Measurements from ENCODE around the gene STK24. TPM values are rescaled to one million over a fixed set of nuclear protein-coding genes. Genes with fewer than 3 reads are reported as not detected.
A peak's percentile ranks its signal among the peaks of the same experiment; 100 is the strongest.

STK24 gene
- total and polyA plus RNA-seq, 10 of the 15 experiments (the other 5 are each of a cell fraction or from before 2014, with no cell fraction given), result 7.5 to 115 (median 52.9) TPM

GRCh38 chr13:98480915-98481877 is 95.7 kb downstream of the STK24 start:
- H3K4me1 ChIP-seq (ENCODE audit: control insufficient read depth, insufficient read depth, low read length), result peaks cover 77% of the 10 kb centered on the region
- H3K79me2 ChIP-seq (ENCODE audit: control insufficient read depth, insufficient read depth, low read length), result peaks cover 64% of the 10 kb centered on the region
- H3K4me2 ChIP-seq (ENCODE audit: control insufficient read depth, insufficient read depth), result peak overlapping the region; percentile 11; the same call in 1 of the 2 replicates
- in situ Hi-C loops (cut with MboI) (no loop called here), intact Hi-C loops (cut with micrococcal nuclease; ENCODE audit: unreplicated experiment) (no loop called here)
- peak; percentile 13 for ATAC-seq
- BruUV-seq (replicated peaks), result no TSS peak
- H3K9me3 ChIP-seq (replicated peaks; ENCODE audit: control insufficient read depth, insufficient read depth, low read length), result no peaks in the 10 kb centered on the region
- WGBS (ENCODE audit: insufficient coverage, insufficient replicate concordance, low lambda C conversion rate, missing lambda C conversion rate), result 41% methylated on average over 15 of the region's 15 CpGs
- ChIA-PET POLR2A (interaction anchor here (1.1 to 2.2 kb wide), 3 partner anchors 9 to 35 kb away, joined by 4 to 7 read pairs (median 5); no protein-coding TSS in a partner anchor), SMC1A (ENCODE audit: uncharacterized antibody, unreplicated experiment) (interaction anchor here (0.9 to 7.2 kb wide), 9 partner anchors 19 to 172 kb away, joined by 3 to 39 read pairs (median 9); no protein-coding TSS in a partner anchor), CTCF (interaction anchor here (0.8 to 4.8 kb wide), 8 partner anchors 23 to 192 kb away, joined by 3 to 56 read pairs (median 4); no protein-coding TSS in a partner anchor), RAD21 (ENCODE audit: unreplicated experiment) (interaction anchor here (0.9 to 6.0 kb wide), 9 partner anchors 20 to 192 kb away, joined by 3 to 40 read pairs (median 4); no protein-coding TSS in a partner anchor)
- DNase-seq (ENCODE audit: low read depth, low spot score), result no peak
- peak overlapping the region; percentile 54 for H3K27ac ChIP-seq (ENCODE audit: control insufficient read depth, insufficient read depth)
- H3K27me3 ChIP-seq (replicated peaks in 1 of 2; ENCODE audit: control insufficient read depth in 2 of 2, insufficient read depth in 2 of 2, low read length in 1 of 2), result no peaks in the 10 kb centered on the region
- H3K4me3 ChIP-seq, result no peak overlapping the region
- peak; percentile 85 for TF ChIP-seq PKNOX1 (IDR thresholded peaks at IDR 0.05)
- no peak for TF ChIP-seq SIN3A (IDR thresholded peaks at IDR 0.05; ENCODE audit: low read depth, low read length)
- no peak for TF ChIP-seq RAD21 (IDR thresholded peaks at IDR 0.05; ENCODE audit: insufficient read depth, low read depth, low read length)
- TF ChIP-seq CREM (IDR thresholded peaks at IDR 0.05; ENCODE audit: low read depth), result peak; percentile 64
- TF ChIP-seq CBFB (IDR thresholded peaks at IDR 0.05; ENCODE audit: low read depth), result 0 out of 2 replicates have a peak, but pooled peaks have one; percentile 27
- peak in 1 of 2 experiments; percentile 30; a peak in 1 of 4 replicates for TF ChIP-seq IKZF2 (IDR thresholded peaks at IDR 0.05)
- no peak for TF ChIP-seq PBX3 (IDR thresholded peaks at IDR 0.05; ENCODE audit: insufficient replicate concordance, low read depth, low read length)
- TF ChIP-seq NFIC (IDR thresholded peaks at IDR 0.05; ENCODE audit: low read depth, low read length), result peak; percentile 52
- TF ChIP-seq ATF2 (IDR thresholded peaks at IDR 0.05; ENCODE audit: low read length), result peak; percentile 52
- 0 out of 2 replicates have a peak, but pooled peaks have one; percentile 18 for TF ChIP-seq YY1 (IDR thresholded peaks at IDR 0.05; ENCODE audit: low read depth, low read length)
- TF ChIP-seq EED (IDR thresholded peaks at IDR 0.05; ENCODE audit: low read depth), result peak; percentile 34; the same call in 1 of the 2 replicates
- peak in 1 of 2 experiments; percentile 34; a peak in 1 of 4 replicates for TF ChIP-seq ETV6 (conservative IDR thresholded peaks at IDR 0.05 in 1 of 2, IDR thresholded peaks at IDR 0.05 in 1 of 2; ENCODE audit: borderline replicate concordance in 1 of 2, low read depth in 1 of 2)
- TF ChIP-seq MYB (IDR thresholded peaks at IDR 0.05; ENCODE audit: borderline replicate concordance, low read depth, low read length), result no peak
- no peak for TF ChIP-seq RAD51 (IDR thresholded peaks at IDR 0.05)
- TF ChIP-seq PAX5 (IDR thresholded peaks at IDR 0.05; ENCODE audit: borderline replicate concordance, low read depth, low read length), result no peak
- TF ChIP-seq CREB1 (IDR thresholded peaks at IDR 0.05; ENCODE audit: low read depth), result peak; percentile 80
- TF ChIP-seq JUNB (IDR thresholded peaks at IDR 0.05), result peak; percentile 19; the same call in 1 of the 2 replicates
- TF ChIP-seq RUNX3 (IDR thresholded peaks at IDR 0.05; ENCODE audit: low read length), result peak; percentile 73
- 0 out of 2 replicates have a peak, but pooled peaks have one; percentile 50 for TF ChIP-seq TCF3 (IDR thresholded peaks at IDR 0.05; ENCODE audit: borderline replicate concordance, insufficient read depth, low read depth, low read length)
- peaks cover 0 to 2% of the 10 kb centered on the region in 2 experiments; a peak in 2 of 4 replicates for H3K36me3 ChIP-seq (ENCODE audit: control insufficient read depth in 2 of 2, insufficient read depth in 2 of 2, low read length in 1 of 2)
- H2AFZ ChIP-seq (ENCODE audit: control insufficient read depth, low read depth, low read length), result no peak overlapping the region
- no peaks in the 10 kb centered on the region; the same call in 1 of the 2 replicates for H4K20me1 ChIP-seq (ENCODE audit: control insufficient read depth, insufficient read depth)
- peak; percentile 84 for FAIRE-seq
- H3K9ac ChIP-seq (ENCODE audit: control insufficient read depth, insufficient read depth, low read length), result peak overlapping the region; percentile 5; the same call in 1 of the 2 replicates
